HG03025 (cell line): ENCODE results near the gene CPNE4.

ENCODE experiments used
- ATAC-seq: cut with Tn5 transposase; IDR thresholded peaks from one replicate; pipeline ENCODE4 v1.9.1; 2021; ENCODE audit warnings: mild to moderate bottlenecking, moderate library complexity; ENCODE audit not compliant: unreplicated experiment, low FRiP score

CPNE4 gene

GRCh38 chr3:131747466-131747865 lies 287.3 kb downstream of the CPNE4 start:
- no peak for ATAC-seq

- no peak for ATAC-seq
Observed at GRCh38 chr3:131744765-131745164, 290.0 kb downstream of the CPNE4 start.

- no peak for ATAC-seq
Observed at GRCh38 chr3:131743126-131743525, 291.7 kb downstream of the CPNE4 start.

GRCh38 chr3:131739211-131739610 lies 295.6 kb downstream of the CPNE4 start:
- ATAC-seq: no peak

GRCh38 chr3:131738095-131738494 lies 296.7 kb downstream of the CPNE4 start:
- ATAC-seq: no peak

- no peak for ATAC-seq
Observed at GRCh38 chr3:131735544-131735943, 299.3 kb downstream of the CPNE4 start.

GRCh38 chr3:131735116-131735515 lies 299.7 kb downstream of the CPNE4 start:
- ATAC-seq: no peak

- ATAC-seq: no peak
Observed at GRCh38 chr3:131733086-131733841, 301.6 kb downstream of the CPNE4 start.

GRCh38 chr3:131731709-131732108 lies 303.1 kb downstream of the CPNE4 start:
- no peak for ATAC-seq

- no peak for ATAC-seq
Observed at GRCh38 chr3:131730581-131730980, 304.2 kb downstream of the CPNE4 start.

GRCh38 chr3:131729643-131730017 lies 305.2 kb downstream of the CPNE4 start:
- no peak for ATAC-seq

GRCh38 chr3:131728898-131729642 lies 305.7 kb downstream of the CPNE4 start:
- ATAC-seq: no peak

- ATAC-seq: no peak
Observed at GRCh38 chr3:131725414-131725813, 309.4 kb downstream of the CPNE4 start.

- ATAC-seq: no peak
Observed at GRCh38 chr3:131723343-131723742, 311.5 kb downstream of the CPNE4 start.

GRCh38 chr3:131717493-131717892 lies 317.3 kb downstream of the CPNE4 start:
- no peak for ATAC-seq

GRCh38 chr3:131716943-131717342 lies 317.9 kb downstream of the CPNE4 start:
- ATAC-seq: no peak

- ATAC-seq: no peak
Observed at GRCh38 chr3:131716007-131716406, 318.8 kb downstream of the CPNE4 start.

GRCh38 chr3:131714585-131715220 lies 320.1 kb downstream of the CPNE4 start:
- ATAC-seq: peak; percentile 93

GRCh38 chr3:131713416-131714123 lies 321.2 kb downstream of the CPNE4 start:
- no peak for ATAC-seq

- ATAC-seq: no peak
Observed at GRCh38 chr3:131712662-131713061, 322.2 kb downstream of the CPNE4 start.
